Muscle layer of colon (tissue), 2 donors: ENCODE measurements around the gene PEMT.

Experiments
- H3K27ac ChIP-seq: one replicate; pipeline ENCODE4 v1.7.0; 2013; ENCODE audit warnings: low read depth, mild to moderate bottlenecking, low read length, moderate library complexity
- H3K27me3 ChIP-seq, 2 donors: one replicate each; pipeline ENCODE4 v1.7.0; 2013; ENCODE audit warnings: low read length in 2 of 2, mild to moderate bottlenecking in 2 of 2; ENCODE audit not compliant: insufficient read depth in 2 of 2, control insufficient read depth in 1 of 2
- H3K36me3 ChIP-seq: one replicate; pipeline ENCODE4 v1.7.0; 2013; ENCODE audit warnings: mild to moderate bottlenecking, low read length; ENCODE audit not compliant: insufficient read depth
- H3K4me1 ChIP-seq: one replicate; pipeline ENCODE4 v1.7.0; 2013; ENCODE audit warnings: mild to moderate bottlenecking, low read length; ENCODE audit not compliant: insufficient read depth
- H3K4me3 ChIP-seq, 2 donors: one replicate each; pipeline ENCODE4 v1.7.0; 2013; ENCODE audit warnings: low read length in 2 of 2, low read depth in 1 of 2, mild to moderate bottlenecking in 1 of 2, moderate library complexity in 1 of 2
- H3K9ac ChIP-seq: one replicate; pipeline ENCODE4 v1.7.0; 2013; ENCODE audit warnings: low read length
- H3K9me3 ChIP-seq: one replicate; pipeline ENCODE4 v1.7.0; 2013; ENCODE audit warnings: mild to moderate bottlenecking, low read length
- donor health status: abdominal sarcoma.
- donor health status: Adenocarcinoma of cecum.

PEMT gene

GRCh38 chr17:17537311-17538099, 54.0 kb downstream of the PEMT start:
- H3K27ac ChIP-seq: no peak overlapping the region
- H3K27me3 ChIP-seq: no peaks in the 10 kb centered on the region
- H3K4me1 ChIP-seq: peaks cover 6% of the 10 kb centered on the region
- no peaks in the 10 kb centered on the region for H3K36me3 ChIP-seq
- H3K9ac ChIP-seq: no peak overlapping the region
- H3K4me3 ChIP-seq: no peak overlapping the region
- H3K9me3 ChIP-seq: no peaks in the 10 kb centered on the region

GRCh38 chr17:17536702-17537101, 54.8 kb downstream of the PEMT start:
- Histone ChIP-seq H3K27me3 (no peaks in the 10 kb centered on the region), H3K9ac (no peak overlapping the region), H3K27ac (no peak overlapping the region), H3K4me3 (no peak overlapping the region), H3K4me1 (peaks cover 6% of the 10 kb centered on the region), H3K36me3 (no peaks in the 10 kb centered on the region), H3K9me3 (no peaks in the 10 kb centered on the region)

- Histone ChIP-seq H3K9ac (no peak overlapping the region), H3K27me3 (no peaks in the 10 kb centered on the region), H3K9me3 (no peaks in the 10 kb centered on the region), H3K4me3 (no peak overlapping the region), H3K4me1 (peaks cover 6% of the 10 kb centered on the region), H3K27ac (peak overlapping the region; percentile 34), H3K36me3 (no peaks in the 10 kb centered on the region)
Observed at GRCh38 chr17:17535957-17536356, 55.6 kb downstream of the PEMT start.

- Histone ChIP-seq H3K4me1 (peaks cover 6% of the 10 kb centered on the region), H3K9me3 (no peaks in the 10 kb centered on the region), H3K9ac (no peak overlapping the region), H3K4me3 (no peak overlapping the region), H3K27ac (no peak overlapping the region), H3K27me3 (no peaks in the 10 kb centered on the region), H3K36me3 (no peaks in the 10 kb centered on the region)
Observed at GRCh38 chr17:17533901-17534441, 57.5 kb downstream of the PEMT start.

GRCh38 chr17:17532991-17533390, 58.5 kb downstream of the PEMT start:
- Histone ChIP-seq H3K27ac (no peak overlapping the region), H3K9ac (no peak overlapping the region), H3K4me1 (peaks cover 6% of the 10 kb centered on the region)

GRCh38 chr17:17531156-17531555, 60.4 kb downstream of the PEMT start:
- Histone ChIP-seq H3K9me3 (no peaks in the 10 kb centered on the region), H3K27me3 (no peaks in the 10 kb centered on the region), H3K27ac (no peak overlapping the region), H3K9ac (no peak overlapping the region), H3K4me1 (peaks cover 7% of the 10 kb centered on the region), H3K36me3 (no peaks in the 10 kb centered on the region), H3K4me3 (no peak overlapping the region)

More at GRCh38 chr17:17532991-17533390, 58.5 kb downstream of the PEMT start:
- Histone ChIP-seq H3K36me3 (no peaks in the 10 kb centered on the region), H3K27me3 (no peaks in the 10 kb centered on the region), H3K9me3 (no peaks in the 10 kb centered on the region), H3K4me3 (no peak overlapping the region)

- Histone ChIP-seq H3K4me3 (no peak overlapping the region), H3K9me3 (no peaks in the 10 kb centered on the region), H3K4me1 (peaks cover 5% of the 10 kb centered on the region), H3K36me3 (no peaks in the 10 kb centered on the region), H3K27ac (no peak overlapping the region), H3K9ac (no peak overlapping the region), H3K27me3 (no peaks in the 10 kb centered on the region)
Observed at GRCh38 chr17:17528696-17529652, 62.5 kb downstream of the PEMT start.

GRCh38 chr17:17527956-17528500, 63.5 kb downstream of the PEMT start:
- Histone ChIP-seq H3K27me3 (no peaks in the 10 kb centered on the region), H3K9ac (no peak overlapping the region), H3K4me1 (peaks cover 5% of the 10 kb centered on the region), H3K9me3 (no peaks in the 10 kb centered on the region), H3K4me3 (no peak overlapping the region), H3K27ac (no peak overlapping the region), H3K36me3 (no peaks in the 10 kb centered on the region)

- H3K27me3 ChIP-seq: no peaks in the 10 kb centered on the region
- no peak overlapping the region for H3K4me3 ChIP-seq
- H3K27ac ChIP-seq: no peak overlapping the region
- H3K4me1 ChIP-seq: peaks cover 5% of the 10 kb centered on the region
- no peaks in the 10 kb centered on the region for H3K9me3 ChIP-seq
- H3K9ac ChIP-seq: no peak overlapping the region
- no peaks in the 10 kb centered on the region for H3K36me3 ChIP-seq
Observed at GRCh38 chr17:17527534-17527933, 64.0 kb downstream of the PEMT start.

GRCh38 chr17:17526369-17526768, 65.1 kb downstream of the PEMT start:
- Histone ChIP-seq H3K9me3 (no peaks in the 10 kb centered on the region), H3K4me3 (no peak overlapping the region), H3K4me1 (peaks cover 5% of the 10 kb centered on the region), H3K9ac (no peak overlapping the region), H3K27ac (no peak overlapping the region), H3K27me3 (no peaks in the 10 kb centered on the region), H3K36me3 (no peaks in the 10 kb centered on the region)

- Histone ChIP-seq H3K4me1 (peaks cover 5% of the 10 kb centered on the region), H3K9ac (no peak overlapping the region), H3K27ac (no peak overlapping the region)
Observed at GRCh38 chr17:17525956-17526355, 65.6 kb downstream of the PEMT start.

More at GRCh38 chr17:17525956-17526355, 65.6 kb downstream of the PEMT start:
- H3K9me3 ChIP-seq: no peaks in the 10 kb centered on the region
- no peaks in the 10 kb centered on the region for H3K36me3 ChIP-seq
- H3K4me3 ChIP-seq: no peak overlapping the region
- H3K27me3 ChIP-seq: no peaks in the 10 kb centered on the region
